HG02973 (cell line): ENCODE data around the gene KIF6.
"Not testable (repeated sequence)": the region's sequence is repeated elsewhere in the genome, so short reads cannot be mapped to it uniquely, and the experiment has no call there.

Experiments
- ATAC-seq: cut with Tn5 transposase; IDR thresholded peaks from one replicate; pipeline ENCODE4 v1.9.1; 2021; ENCODE audit warnings: moderate library complexity; ENCODE audit not compliant: unreplicated experiment

KIF6 gene

DNA sequence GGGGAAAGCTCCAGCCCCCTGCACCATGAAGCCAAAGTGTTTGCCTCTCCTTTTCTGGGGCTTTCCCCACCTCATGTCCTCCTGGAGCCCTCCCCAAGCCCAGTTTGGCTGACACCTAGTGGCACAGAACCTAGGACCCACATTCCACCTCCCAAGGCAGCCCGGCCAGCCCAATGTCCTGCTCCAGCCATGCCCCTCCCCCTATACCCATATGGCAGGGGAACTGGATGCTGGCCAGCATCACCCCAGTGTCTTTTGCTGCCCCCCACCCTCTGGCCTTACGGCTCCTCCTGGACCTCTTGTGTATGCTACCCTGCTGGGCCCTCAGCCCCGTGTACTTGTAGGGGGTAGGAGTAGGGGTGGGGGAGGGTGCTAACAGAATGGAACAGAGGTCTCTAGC lies 170.1 kb downstream of the KIF6 start:
- no peak for ATAC-seq

DNA sequence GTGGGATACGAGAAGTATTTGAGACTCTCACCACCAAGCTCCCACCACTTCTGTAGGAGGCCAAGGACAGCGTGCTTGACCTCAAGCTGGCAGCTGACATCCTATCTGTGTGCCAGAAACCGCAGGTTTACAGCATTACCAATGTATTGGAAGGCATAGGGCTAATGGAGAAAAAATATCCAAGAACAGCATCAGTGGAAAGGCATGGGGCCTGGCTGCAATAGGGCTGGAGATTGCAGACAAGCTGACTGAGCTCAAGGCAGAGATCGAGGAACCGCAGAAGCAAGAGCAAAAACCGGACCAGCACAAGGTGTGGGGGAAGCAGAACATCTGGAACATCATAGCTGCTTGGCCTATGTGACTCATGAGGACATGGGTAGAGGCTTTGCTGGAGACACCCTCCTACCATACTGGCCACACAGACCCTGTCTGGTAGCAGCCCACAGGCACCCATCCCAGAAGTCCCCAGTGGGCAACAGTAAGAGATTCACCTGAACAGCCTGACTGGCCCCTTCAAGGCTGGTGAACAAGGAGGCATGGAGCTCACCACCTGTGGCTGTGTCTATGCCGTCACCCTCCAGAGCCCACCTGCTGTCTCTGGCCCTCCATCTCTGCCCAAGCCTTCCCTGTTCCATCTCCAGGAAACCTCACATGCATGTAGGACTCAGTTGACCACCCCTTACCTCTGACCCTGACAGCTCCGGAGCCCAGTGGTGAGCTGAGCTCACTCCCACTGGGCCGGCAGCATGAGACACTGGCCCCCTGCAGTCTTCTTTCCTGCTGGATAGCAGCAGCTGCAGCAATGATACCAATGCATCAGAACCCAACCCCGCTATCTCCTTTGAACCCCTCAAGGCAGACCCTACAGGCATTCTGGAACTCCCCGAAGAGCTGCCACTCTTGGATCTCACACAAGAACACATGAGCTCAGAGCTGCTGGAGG lies 171.1 kb downstream of the KIF6 start:
- ATAC-seq: no peak

DNA sequence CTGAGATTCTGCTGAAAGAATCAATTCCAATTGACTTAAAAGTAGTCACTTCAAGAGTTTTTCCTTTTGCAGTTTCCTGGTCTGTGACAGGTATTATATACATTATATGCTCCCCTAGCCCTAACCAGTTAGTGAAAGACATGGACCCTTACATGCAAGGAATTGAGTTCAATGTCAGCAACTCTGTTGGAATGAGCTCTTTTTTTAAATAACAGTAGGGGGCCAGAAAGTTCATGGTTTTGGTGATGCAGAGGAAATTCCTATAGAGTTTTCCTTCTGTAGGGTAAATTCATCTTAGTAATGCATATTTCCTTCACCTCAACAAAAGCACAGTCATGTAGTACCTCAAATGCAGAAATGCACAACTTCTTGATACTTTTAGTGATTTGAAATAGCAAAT lies 172.2 kb downstream of the KIF6 start:
- ATAC-seq: no peak

DNA sequence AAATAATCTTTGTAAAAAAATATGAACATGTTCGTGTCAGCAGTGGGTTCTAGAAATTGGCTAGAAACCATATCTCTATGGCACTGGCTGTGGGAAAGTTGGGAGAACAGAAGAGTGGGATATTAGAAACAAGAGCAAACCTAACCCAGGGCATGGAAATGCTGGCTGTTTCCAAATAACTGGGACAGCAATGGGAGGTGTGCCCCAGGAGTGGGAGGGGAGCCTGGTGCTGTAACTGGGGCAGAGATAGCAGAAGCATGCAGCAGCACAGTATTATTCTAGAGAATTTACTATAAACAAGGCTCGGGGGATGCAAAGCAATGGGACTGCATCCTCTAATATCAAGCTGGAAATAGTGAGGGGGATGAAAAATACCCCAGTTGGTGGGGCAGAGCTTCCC lies 175.0 kb downstream of the KIF6 start:
- no peak for ATAC-seq

DNA sequence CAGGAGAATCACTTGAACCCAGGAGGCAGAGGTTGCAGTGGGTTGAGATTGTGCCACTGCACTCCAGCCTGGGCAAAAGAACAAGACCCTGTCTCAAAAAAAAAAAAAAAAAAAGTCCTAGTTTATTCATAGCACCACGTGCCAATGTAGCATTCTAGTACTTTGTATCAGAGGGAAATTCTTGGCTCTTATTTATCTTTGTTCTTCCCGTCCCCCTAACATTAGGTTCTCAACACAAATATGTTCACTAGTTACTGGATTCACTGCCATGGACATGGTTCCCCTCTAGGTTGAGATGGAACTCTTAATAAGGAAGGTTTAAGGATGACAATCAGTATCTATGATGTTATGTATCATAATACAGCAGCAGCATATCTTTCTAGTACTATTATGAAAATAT lies 178.5 kb downstream of the KIF6 start:
- no peak for ATAC-seq

DNA sequence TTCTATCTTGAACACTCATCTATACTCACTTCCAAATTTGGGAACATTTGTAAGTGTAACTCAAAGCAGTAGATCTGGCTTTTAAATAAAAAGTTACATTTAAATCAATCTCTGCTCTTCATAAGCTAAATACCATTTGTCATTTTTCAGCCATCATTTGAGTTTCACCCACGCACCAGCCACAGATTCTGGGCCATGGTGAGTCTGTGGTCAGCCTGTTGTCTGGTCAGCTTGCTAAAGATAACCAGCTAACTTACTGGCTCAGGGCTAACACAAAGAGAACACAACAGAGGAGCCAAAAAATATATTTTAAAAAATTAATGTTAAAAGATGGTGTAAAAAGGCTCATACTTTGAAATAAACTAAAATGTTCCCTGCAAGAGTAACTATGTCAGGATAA lies 181.3 kb downstream of the KIF6 start:
- no peak for ATAC-seq

DNA sequence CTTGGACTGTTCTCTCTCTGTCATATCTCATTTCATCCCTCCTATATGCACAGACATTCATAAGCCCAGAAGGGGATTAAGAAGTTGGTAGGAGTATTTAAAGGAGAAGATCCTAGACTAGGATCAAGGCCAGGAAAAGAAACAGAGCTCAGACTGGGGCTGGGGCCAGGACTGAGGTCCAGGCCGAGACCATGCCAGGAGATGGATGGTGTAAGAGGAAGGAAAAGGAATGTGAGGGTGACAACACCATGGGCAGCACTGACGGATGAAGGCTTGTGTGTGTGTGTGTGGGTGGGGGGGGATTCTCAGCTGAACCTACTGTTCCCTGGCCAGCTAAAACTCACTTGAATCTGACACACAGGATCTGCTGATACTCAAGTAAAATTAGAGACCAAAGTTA lies 182.1 kb downstream of the KIF6 start:
- ATAC-seq: no peak

DNA sequence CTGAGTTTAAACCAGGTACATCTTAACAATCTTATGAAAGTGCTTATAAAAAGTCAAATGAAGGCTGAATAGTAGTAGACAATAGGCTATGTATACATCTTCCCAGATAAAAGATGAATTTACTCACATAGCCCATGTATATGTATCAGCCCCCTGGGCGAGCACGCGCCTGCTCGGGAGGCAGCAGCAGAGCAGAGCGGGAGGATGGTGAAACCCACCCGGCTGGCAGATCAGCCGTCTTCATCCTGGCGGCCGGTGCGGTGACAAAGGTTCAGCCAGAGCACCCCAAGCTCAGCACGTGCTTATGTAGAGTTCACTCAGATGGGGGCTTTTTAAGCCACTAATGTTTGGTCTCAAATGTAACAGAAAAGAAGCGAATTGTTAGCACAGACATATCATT lies 184.8 kb downstream of the KIF6 start:
- ATAC-seq: no peak

DNA sequence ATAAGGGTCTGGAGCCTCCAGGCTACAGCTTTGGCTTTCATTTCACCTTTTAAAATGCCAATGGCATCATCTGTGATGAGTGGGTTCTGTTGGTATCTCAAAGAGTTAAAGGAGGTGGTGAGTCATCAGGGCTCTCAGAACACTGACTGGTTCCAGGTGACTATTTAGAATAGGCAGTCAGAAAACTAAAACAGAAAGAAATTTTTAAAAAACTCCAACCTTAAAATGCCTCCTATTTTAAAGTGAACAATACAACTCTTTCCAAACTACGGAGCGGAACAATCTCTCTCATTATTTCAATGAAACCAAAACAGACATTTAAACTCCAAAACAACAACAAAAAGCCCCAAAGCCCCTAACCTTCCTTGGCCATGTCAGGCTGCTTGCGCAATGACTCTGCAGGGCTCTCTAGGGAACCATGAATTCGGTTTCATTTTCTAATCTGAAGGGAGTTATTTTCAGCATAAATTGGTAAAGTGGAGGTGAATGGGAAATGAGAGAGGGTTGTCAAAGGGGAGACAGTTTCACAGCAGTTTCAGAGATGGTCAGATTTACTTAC lies 194.9 kb downstream of the KIF6 start:
- peak; percentile 95 for ATAC-seq

DNA sequence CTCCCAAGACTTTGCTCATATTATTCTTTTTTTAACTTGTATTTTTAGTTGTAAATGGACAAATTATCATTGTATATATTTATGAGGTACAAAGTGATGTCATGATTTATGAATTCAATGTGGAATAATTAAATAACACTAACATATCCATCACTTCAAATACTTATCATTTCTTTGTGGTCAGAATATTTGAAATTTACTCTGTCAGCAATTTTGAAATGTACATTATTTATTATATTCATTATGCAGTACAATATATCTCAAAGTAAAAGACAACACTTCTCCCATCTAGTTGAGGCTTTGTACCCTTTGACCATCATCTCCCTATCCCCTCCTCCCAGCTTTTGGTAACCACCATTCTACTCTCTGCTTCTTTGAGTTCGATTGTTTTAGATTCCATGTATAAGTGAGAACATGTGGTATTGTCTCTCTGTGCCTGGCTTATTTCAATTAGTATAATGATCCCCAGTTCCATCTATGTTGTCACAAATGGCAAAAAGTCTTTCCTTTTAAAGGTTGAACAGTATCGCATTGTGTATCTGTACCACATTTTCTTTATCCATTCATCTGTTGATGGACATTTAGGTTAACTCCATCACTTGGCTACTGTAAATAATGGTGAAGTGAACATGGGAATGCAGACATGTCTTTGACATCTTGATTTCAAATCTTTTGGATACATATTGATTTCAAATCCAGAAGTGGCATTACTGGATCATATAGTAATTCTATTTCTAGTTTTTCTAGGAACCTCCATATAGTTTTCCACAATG lies 197.2 kb downstream of the KIF6 start:
- no peak for ATAC-seq

DNA sequence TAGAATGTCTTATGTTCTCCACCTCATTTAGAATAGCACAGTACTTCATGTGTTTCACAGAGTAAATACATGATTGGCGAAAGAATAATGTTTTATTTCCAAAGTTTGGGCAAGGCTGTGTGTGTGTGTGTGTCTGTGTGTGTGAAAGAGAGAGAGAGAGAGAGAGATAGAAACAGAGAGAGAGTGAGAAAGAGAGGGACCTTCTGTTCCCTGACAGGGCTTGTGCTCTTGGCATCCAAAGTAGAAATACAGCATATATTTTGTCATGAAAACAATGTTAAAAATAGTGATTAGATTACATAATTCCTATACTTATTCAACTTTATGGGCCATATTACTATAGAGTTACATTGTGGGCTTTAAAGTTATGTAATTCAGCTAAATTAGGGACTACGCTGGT lies 201.2 kb downstream of the KIF6 start:
- ATAC-seq: no peak

DNA sequence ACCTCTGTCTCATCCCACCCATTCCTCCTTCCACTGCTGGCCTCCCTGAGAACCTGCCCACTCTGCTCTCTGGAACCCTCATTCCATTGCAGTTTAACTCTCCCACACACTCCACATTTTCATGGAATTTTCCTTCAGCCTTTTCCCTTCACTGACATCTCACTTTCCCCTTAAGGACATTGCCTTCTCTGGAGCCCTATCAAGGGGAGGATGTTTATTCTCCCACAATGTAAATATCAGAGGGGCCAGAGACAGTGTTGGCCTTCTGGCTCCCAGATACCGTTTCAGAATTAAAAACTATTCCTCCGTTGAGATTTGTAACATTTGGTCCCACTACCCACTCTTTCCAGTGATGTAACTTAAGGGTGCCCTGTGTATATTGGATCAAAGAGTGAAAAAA lies 203.2 kb downstream of the KIF6 start:
- ATAC-seq: no peak

DNA sequence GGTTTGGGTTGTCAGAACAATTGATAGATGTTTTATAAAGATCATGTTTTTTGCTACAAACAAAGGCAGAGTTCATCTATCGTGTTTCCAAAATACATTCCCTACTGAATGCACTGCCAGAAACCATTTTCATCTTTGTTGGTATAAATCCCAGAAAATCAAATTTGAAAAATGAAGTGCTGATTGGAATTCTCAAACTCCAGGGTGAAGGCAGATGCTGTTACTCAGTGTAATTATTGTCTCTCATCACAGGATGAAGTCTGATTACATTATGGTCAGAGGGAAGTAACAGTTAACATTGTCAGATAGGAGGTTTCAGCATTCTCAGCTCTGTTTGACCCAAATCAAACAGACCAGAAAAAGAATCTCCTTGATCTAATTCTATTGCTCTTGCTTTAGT lies 204.3 kb downstream of the KIF6 start:
- ATAC-seq: no peak

DNA sequence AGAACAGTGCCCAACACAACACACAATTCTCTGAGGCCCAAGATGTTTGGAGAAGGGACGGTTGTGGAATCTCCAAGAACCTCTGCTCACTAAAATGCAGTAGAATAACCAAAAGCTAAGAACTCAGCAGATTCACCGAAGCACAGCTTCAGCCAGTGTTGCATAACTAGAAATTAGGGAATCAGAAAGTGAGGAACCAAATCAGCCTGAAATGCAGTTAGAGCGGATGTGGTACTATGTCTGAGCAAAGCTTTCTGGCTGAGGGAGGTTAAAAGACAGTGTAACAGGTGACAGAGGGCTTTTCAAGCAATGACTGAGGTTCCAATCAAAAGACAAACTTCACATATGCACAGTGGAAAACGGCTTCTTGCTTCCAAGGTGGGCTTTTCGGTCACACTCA lies 204.8 kb downstream of the KIF6 start:
- ATAC-seq: no peak

DNA sequence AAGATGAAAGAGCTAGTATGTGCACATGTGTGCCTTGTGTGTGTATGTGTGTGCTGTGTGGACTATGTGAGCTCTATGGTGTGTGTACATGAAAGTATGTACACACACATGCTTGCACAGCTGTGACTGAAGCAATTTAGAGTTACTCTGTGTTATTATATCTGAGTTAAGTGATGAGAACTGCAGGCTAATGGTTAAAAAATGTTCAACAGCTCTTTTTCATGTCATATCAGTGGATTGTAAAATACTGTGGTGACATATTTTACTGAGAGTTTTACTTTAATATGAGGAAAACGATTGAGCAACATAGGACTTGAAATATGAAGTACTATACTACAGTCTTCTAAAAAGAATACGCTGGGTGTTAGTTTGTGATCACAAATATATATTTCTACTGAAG lies 207.0 kb downstream of the KIF6 start:
- ATAC-seq: no peak

DNA sequence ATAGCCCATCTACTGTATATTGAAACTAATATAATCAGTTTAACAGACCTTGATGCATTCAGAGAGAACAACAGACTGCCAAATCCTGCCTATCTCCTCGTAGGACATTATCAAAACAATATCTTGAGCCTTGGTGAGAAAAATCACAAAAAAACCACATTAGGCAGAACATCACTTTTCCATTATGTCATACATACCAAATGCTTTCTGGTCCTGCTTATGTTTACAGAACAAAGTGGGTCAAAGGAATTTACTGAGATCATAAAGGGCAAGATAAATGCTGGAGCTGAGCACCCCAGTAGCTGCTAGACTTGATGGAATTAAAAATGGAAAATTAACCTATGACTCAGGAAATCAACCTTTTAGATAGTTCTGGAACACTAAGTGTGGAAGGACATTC lies 207.5 kb downstream of the KIF6 start:
- ATAC-seq: no peak

DNA sequence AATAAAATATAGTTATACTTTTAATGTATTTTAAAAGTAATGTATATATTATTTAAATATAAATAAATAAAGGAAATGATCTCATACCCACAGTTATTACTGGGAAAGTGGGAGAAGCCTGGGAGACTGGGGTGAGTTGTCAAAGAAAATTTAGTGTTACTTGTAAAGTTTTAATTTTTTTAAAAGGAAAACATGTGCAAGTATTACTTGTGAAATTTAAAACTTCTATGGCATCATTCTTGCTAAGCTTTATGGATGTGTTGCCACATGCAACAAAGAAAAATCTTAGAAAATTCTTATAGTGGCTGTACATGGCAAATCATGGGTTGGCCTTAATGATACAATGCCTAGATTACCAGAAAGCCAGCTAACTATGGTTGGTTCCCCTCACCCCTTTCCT lies 208.7 kb downstream of the KIF6 start:
- ATAC-seq: no peak

DNA sequence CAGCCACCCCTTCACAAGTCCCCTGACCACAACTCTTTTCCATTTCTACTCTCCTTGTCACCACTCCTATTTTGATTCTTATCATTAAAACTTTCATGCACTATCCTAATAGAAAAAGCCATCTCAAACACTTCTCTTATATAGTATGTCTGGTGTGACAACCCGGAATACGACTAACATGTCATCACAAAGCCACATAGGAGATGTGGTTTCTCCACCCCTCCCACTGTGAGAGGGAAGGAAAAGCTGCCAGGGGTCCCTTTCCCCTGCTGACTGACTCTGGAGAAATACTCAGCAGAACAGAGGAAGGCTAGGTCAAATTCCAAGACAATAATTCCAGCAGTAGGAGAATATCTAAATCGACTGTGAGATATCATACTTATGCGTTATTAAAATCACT lies 209.7 kb downstream of the KIF6 start:
- no peak for ATAC-seq

DNA sequence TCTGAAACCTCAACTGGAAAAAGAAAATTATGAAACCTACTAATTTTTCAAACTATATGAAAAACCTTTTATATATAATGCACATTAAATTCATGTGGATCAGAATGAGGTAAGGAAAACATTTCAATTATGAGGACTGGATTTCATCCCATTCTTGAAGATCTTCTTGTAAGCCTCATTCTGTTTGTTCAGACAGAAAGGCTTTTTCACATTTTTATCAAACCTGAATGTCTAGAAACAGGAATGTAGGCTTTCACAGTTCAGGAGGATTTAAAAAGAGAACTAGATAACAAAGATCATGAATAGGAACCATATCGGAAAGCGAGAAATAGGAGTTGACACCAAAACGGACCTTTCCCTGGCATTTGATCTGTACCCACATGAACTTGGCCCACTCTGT lies 210.2 kb downstream of the KIF6 start:
- no peak for ATAC-seq

DNA sequence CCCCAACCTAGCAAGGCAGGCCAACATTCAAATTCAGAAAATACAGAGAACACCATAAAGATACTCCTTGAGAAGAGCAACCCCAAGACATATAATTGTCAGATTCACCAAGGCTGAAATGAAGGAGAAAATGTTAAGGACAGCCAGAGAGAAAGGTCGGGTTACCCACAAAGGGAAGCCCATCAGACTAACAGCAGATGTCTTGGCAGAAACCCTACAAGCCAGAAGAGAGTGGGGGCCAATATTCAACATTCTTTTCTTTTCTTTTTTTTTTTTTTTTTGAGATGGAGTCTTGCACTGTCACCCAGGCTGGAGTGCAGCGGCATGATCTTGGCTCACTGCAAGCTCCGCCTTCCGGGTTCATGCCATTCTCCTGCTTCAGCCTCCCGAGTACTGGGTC lies 215.4 kb downstream of the KIF6 start:
- ATAC-seq: not testable (repeated sequence)

DNA sequence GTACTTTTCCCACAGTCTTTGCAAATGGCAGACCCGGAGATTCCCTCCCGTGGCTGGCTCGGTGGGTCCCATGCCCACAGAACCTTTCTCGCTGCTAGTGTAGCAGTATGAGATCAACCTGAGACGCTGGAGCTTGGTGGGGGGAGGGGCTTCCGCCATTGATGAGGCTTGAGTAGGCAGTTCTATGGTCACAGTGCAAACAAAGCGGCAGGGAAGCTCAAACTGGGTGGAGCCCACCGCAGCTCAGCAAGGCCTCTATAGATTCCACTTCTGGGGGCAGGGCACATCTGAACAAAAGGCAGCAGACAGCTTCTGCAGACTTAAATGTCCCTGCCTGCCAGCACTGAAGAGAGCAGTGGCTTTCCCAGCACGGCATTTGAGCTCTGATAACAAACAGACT lies 216.7 kb downstream of the KIF6 start:
- ATAC-seq: no peak
